ENCODE results near the gene SLC2A13. TPM values are rescaled to one million over a fixed set of nuclear protein-coding genes. Genes with fewer than 3 reads are reported as not detected.
A peak's percentile ranks its signal among the peaks of the same experiment; 100 is the strongest.

The SLC2A13 gene
- total and polyA plus RNA-seq, 11 donors, result 1.9 to 17.6 (median 8.5) TPM

- Histone ChIP-seq H3K27ac (peak overlapping the region in 6 of 12 donors; percentile 25 to 56 (median 36)), H3K27me3 (no peaks in the 10 kb centered on the region), H3K4me3 (no peak overlapping the region), H3K4me1 (peaks cover 0 to 33% (median 18%) of the 10 kb centered on the region in 12 donors), H3K9me3 (no peaks in the 10 kb centered on the region), H3K36me3 (no peaks in the 10 kb centered on the region)
- ATAC-seq (no peak), DNase-seq (no peak)
- WGBS, 4 donors, result 84 to 96% (median 92%) methylated on average over 1 of the region's 1 CpG
- TF ChIP-seq POLR2A (IDR thresholded peaks at IDR 0.05) (no peak), CTCF (IDR thresholded peaks at IDR 0.05) (no peak)
- intact Hi-C loops (cut with DNase I), result loop anchor here in 3 of 10 donors (2.0 to 10.0 kb wide), 3 partner anchors 94 to 428 kb away; partner anchors contain the start of gene SLC2A13 (in 2 of the 3)
Measured at GRCh38 chr12:40013292-40013691, 92.6 kb downstream of the SLC2A13 start.

- ATAC-seq, result peak in 1 of 4 donors; percentile 40
- intact Hi-C loops (cut with DNase I), result loop anchor here in 4 of 10 donors (1.0 to 10.0 kb wide), 4 partner anchors 94 to 428 kb away; partner anchors contain the start of gene SLC2A13 (in 2 of the 4)
Measured at GRCh38 chr12:40012711-40013110, 93.2 kb downstream of the SLC2A13 start.

GRCh38 chr12:40011775-40012129 is 94.1 kb downstream of the SLC2A13 start:
- Histone ChIP-seq H3K4me1 (peaks cover 0 to 24% (median 17%) of the 10 kb centered on the region in 12 donors), H3K36me3 (no peaks in the 10 kb centered on the region), H3K27ac (peak overlapping the region in 9 of 12 donors; percentile 6 to 56 (median 35)), H3K4me3 (peak overlapping the region in 10 of 12 donors; percentile 13 to 48 (median 40)), H3K9me3 (no peaks in the 10 kb centered on the region), H3K27me3 (no peaks in the 10 kb centered on the region)
- intact Hi-C loops (cut with DNase I), result loop anchor here (1.0 to 10.0 kb wide), 5 partner anchors 95 to 427 kb away; partner anchors contain the start of gene SLC2A13 (in 6 of the 10)
- WGBS, 4 donors, result 52 to 81% (median 67%) methylated on average over 3 of the region's 3 CpGs
- ATAC-seq (peak in 3 of 4 donors; percentile 40 to 67 (median 66)), DNase-seq (no peak)
- TF ChIP-seq CTCF (IDR thresholded peaks at IDR 0.05) (no peak), POLR2A (IDR thresholded peaks at IDR 0.05) (no peak)

More at GRCh38 chr12:40012711-40013110, 93.2 kb downstream of the SLC2A13 start:
- Histone ChIP-seq H3K4me3 (peak overlapping the region in 3 of 12 donors; percentile 4 to 7 (median 5)), H3K4me1 (peaks cover 0 to 32% (median 18%) of the 10 kb centered on the region in 12 donors), H3K36me3 (no peaks in the 10 kb centered on the region), H3K27me3 (no peaks in the 10 kb centered on the region), H3K27ac (peak overlapping the region in 7 of 12 donors; percentile 14 to 56 (median 33)), H3K9me3 (no peaks in the 10 kb centered on the region)
- DNase-seq, result no peak
- 9 to 27% (median 12%) methylated on average over 3 of the region's 3 CpGs for WGBS, 4 donors
- TF ChIP-seq POLR2A (IDR thresholded peaks at IDR 0.05) (no peak), CTCF (IDR thresholded peaks at IDR 0.05) (no peak)

DNA sequence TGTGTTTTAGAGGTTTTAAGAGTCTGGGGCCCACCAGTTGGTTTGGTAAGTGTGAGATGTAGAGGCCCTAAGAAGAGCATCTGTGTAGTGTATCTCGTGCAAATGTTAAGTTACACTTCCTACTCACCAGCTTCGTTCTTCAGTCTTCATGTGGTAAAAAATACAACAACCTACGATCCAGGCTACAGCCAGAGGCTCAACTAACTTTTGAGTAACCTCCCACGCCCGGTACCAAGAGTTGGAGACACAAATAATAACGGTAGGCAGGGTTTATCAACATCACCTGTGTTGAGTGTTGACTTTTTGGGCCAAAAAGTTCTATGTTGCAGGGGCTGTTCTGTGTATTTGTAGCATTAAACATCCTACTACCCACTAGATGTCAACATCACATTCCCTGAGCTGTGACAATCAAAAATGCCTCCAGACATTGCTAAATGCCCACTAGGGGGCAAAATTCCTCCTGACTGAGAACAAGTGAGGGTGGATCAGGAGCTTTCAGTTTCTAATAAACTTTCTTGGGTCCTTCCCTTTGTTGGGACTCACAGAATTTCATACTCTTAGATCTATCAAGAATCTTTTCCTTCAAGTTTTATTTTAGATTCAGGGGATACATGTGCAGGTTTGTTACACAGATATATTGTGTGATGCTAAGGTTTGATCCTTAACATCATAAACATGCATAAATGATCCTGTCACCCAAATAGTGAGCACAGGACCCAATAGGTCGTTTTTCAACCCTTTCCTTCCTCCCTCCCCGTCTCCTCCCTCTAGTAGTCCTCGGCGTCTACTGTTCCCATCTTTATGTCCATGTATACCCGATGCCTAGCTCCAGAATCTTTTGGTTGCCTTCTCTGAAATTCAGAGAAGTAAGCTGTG is 94.7 kb downstream of the SLC2A13 start:
- peak overlapping the region in 10 of 12 donors; percentile 13 to 48 (median 40) for H3K4me3 ChIP-seq
- intact Hi-C loops (cut with DNase I), result loop anchor here in 8 of 10 donors (1.0 to 10.0 kb wide), 5 partner anchors 95 to 426 kb away; partner anchors contain the start of gene SLC2A13 (in 5 of the 8)
- no peaks in the 10 kb centered on the region for H3K36me3 ChIP-seq
- TF ChIP-seq POLR2A (IDR thresholded peaks at IDR 0.05), result no peak
- TF ChIP-seq CTCF (IDR thresholded peaks at IDR 0.05), result peak; percentile 70 to 91 (median 84)
- H3K9me3 ChIP-seq, result no peaks in the 10 kb centered on the region
- 58 to 64% (median 59%) methylated on average over 11 of the region's 11 CpGs for WGBS, 4 donors
- ATAC-seq, result peak; percentile 75 to 96 (median 94)
- H3K4me1 ChIP-seq, result peaks cover 0 to 23% (median 17%) of the 10 kb centered on the region in 12 donors
- peak in 3 of 5 donors; percentile 48 to 67 (median 56) for DNase-seq
- no peaks in the 10 kb centered on the region for H3K27me3 ChIP-seq
- peak overlapping the region in 9 of 12 donors; percentile 6 to 56 (median 35) for H3K27ac ChIP-seq
